A549 treated with CpdA at 1 μM for 4 hours (cell line): Measurements from ENCODE around the gene TMEM37. TPM values are rescaled to one million over a fixed set of nuclear protein-coding genes. Genes with fewer than 3 reads are reported as not detected.

ENCODE experiments used
- total RNA-seq: library from RNA; stranded (reverse); fragments of 200-300 nt; extraction: Qiagen RNA extraction; gene quantifications from 5 replicates; pipeline ENCODE4 v1.2.3, GENCODE V29; 2022; ENCODE audit warnings: low read depth

Gene TMEM37, protein sequence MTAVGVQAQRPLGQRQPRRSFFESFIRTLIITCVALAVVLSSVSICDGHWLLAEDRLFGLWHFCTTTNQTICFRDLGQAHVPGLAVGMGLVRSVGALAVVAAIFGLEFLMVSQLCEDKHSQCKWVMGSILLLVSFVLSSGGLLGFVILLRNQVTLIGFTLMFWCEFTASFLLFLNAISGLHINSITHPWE
- total RNA-seq: 1.2 to 2.1 TPM (median 1.9 TPM) in 5 replicates

DNA sequence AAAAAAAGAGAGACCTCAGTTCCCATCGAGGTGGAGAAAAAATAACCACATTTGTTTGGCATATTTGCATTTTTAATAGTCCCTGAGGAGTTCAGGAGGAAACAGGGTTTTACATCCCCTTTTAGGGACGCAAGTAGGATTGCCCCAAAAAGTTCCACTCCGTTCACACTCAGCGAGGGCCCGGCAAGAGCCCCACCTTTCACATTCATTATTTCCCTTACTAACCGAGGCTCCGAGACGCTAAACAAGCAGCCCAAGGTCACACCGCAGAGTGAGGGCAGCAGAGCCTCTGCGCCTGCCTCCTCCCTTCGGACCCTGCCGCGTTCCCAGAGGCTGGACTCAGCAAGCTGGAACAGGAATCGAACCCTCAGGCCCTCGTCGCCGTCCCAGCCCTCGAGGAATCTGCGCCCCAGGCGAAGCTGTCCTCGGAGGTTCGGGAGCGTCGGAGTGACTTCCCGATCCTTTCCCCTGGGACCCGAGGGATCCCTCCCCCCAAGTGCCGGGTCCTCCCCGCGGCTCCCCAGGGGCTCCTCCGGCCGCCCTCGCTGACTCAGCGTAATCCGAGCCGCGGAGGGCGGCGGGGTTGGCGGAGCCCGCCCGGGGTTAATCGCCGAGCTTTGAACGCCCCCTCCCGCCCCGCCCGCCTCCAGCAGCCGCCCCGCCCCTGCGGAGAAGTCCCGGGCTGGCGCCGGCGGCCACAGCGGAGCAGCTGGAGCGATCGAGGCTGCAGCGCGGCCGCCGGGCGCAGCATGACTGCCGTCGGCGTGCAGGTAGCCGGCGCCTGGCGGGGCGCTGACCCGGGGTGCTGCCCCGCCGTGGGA is at the start of gene TMEM37:
TMEM37 (plus strand) TSS at position 700 of the 821 bp plus-strand sequence; CDS start at position 750, 50 bp downstream.

Other genes with a start within 250 kb of the TMEM37 start
- 37.8 to 47.6 TPM (median 40.8 TPM) in 5 replicates for gene STEAP3, start 208.0 kb upstream of the TMEM37 start, total RNA-seq
- gene C2orf76, start 65.0 kb upstream of the TMEM37 start, total RNA-seq: 10.7 to 15.3 TPM (median 12.0 TPM) in 5 replicates
- gene DBI, start 64.9 kb upstream of the TMEM37 start, total RNA-seq: 389 to 486 TPM (median 405 TPM) in 5 replicates
- gene SCTR, start 92.6 kb downstream of the TMEM37 start, total RNA-seq: not detected in 5 replicates
- 0.25 to 0.92 TPM (median 0.34 TPM) in 5 replicates for gene CFAP221, start 112.6 kb downstream of the TMEM37 start, total RNA-seq
- 24.4 to 28.8 TPM (median 25.6 TPM) in 5 replicates for gene TMEM177, start 247.3 kb downstream of the TMEM37 start, total RNA-seq